Neural crest cell (in vitro differentiated cells): ENCODE results near the gene LUC7L. TPM values are rescaled to one million over a fixed set of nuclear protein-coding genes. Genes with fewer than 3 reads are reported as not detected.
A peak's percentile ranks its signal among the peaks of the same experiment; 100 is the strongest.

Experiments
- DNase-seq: peaks from one replicate; pipeline ENCODE4 v3.0.0; 2021; ENCODE audit warnings: low read depth, mixed read lengths, low spot score
- H3K27ac Mint-ChIP-seq: one replicate; pipeline ENCODE4 v1.8.0; 2021; ENCODE audit warnings: mild to moderate bottlenecking, mixed read lengths; ENCODE audit not compliant: unreplicated experiment
- H3K27me3 Mint-ChIP-seq: 2 replicates; pipeline ENCODE4 v1.8.0; 2021; ENCODE audit warnings: low read depth, mild to moderate bottlenecking, mixed read lengths
- H3K36me3 Mint-ChIP-seq: 2 replicates; pipeline ENCODE4 v1.8.0; 2021; ENCODE audit warnings: low read depth, mild to moderate bottlenecking, mixed read lengths
- H3K4me1 Mint-ChIP-seq: 2 replicates; pipeline ENCODE4 v1.8.0; 2021; ENCODE audit warnings: mixed read lengths
- H3K4me3 Mint-ChIP-seq: one replicate; pipeline ENCODE4 v1.8.0; 2021; ENCODE audit warnings: mild to moderate bottlenecking, mixed read lengths
- H3K9me3 Mint-ChIP-seq: 2 replicates; pipeline ENCODE4 v1.8.0; 2021; ENCODE audit warnings: mixed read lengths
- CTCF ChIP-seq: fragments of 200-600 bp; sonication (generic); conservative IDR thresholded peaks from 2 replicates; pipeline ENCODE4 v1.5.0; 2021; ENCODE audit warnings: antibody characterized with exemption, mild to moderate bottlenecking
- total RNA-seq: library from RNA; stranded (reverse); gene quantifications from 2 replicates; pipeline ENCODE4 v1.2.1, GENCODE V29; 2021

Gene LUC7L
- total RNA-seq, 1 donor from 2014 or later: 177 TPM

- no peak for DNase-seq
- no peak for TF ChIP-seq CTCF
- Mint-ChIP-seq H3K9me3 (no peaks in the 10 kb centered on the region), H3K36me3 (peaks cover 31% of the 10 kb centered on the region), H3K4me1 (no peaks in the 10 kb centered on the region), H3K27me3 (peaks cover 3% of the 10 kb centered on the region), H3K4me3 (no peak overlapping the region), H3K27ac (no peak overlapping the region)
Observed at GRCh38 chr16:189604-190186, 39.6 kb downstream of the LUC7L start.

GRCh38 chr16:188674-189073 is 40.6 kb downstream of the LUC7L start:
- DNase-seq: no peak
- Mint-ChIP-seq H3K4me3 (no peak overlapping the region), H3K27ac (no peak overlapping the region), H3K27me3 (peaks cover 3% of the 10 kb centered on the region), H3K36me3 (peaks cover 31% of the 10 kb centered on the region), H3K9me3 (no peaks in the 10 kb centered on the region), H3K4me1 (no peaks in the 10 kb centered on the region)
- peak; percentile 24 for TF ChIP-seq CTCF

GRCh38 chr16:187330-187729 is 41.9 kb downstream of the LUC7L start:
- Mint-ChIP-seq H3K27me3 (peaks cover 3% of the 10 kb centered on the region), H3K9me3 (no peaks in the 10 kb centered on the region), H3K4me3 (no peak overlapping the region), H3K36me3 (peaks cover 29% of the 10 kb centered on the region), H3K27ac (no peak overlapping the region), H3K4me1 (no peaks in the 10 kb centered on the region)
- DNase-seq: no peak
- no peak for TF ChIP-seq CTCF

GRCh38 chr16:185691-186090 is 43.6 kb downstream of the LUC7L start:
- Mint-ChIP-seq H3K4me3 (no peak overlapping the region), H3K27ac (no peak overlapping the region), H3K36me3 (peaks cover 21% of the 10 kb centered on the region), H3K4me1 (peaks cover 3% of the 10 kb centered on the region), H3K27me3 (peaks cover 7% of the 10 kb centered on the region), H3K9me3 (no peaks in the 10 kb centered on the region)
- no peak for DNase-seq
- no peak for TF ChIP-seq CTCF

GRCh38 chr16:185213-185612 is 44.0 kb downstream of the LUC7L start:
- Mint-ChIP-seq H3K9me3 (no peaks in the 10 kb centered on the region), H3K36me3 (peaks cover 21% of the 10 kb centered on the region), H3K27ac (no peak overlapping the region), H3K4me3 (peak overlapping the region; percentile 24), H3K27me3 (peaks cover 7% of the 10 kb centered on the region), H3K4me1 (peaks cover 3% of the 10 kb centered on the region)
- TF ChIP-seq CTCF: no peak
- no peak for DNase-seq
